ENCODE data around the gene PKIG. TPM values are rescaled to one million over a fixed set of nuclear protein-coding genes. Genes with fewer than 3 reads are reported as not detected.

PKIG gene
- total RNA-seq, 4 donors from 2014 or later, result 67.1 to 250 (median 145) TPM

- peak; percentile 90 to 91 for DNase-seq
- peak overlapping the region; percentile 84 to 86 for H3K27ac ChIP-seq
- H3K36me3 ChIP-seq, result no peaks in the 10 kb centered on the region
- H3K27me3 ChIP-seq, result no peaks in the 10 kb centered on the region
- TF ChIP-seq POLR2A (IDR thresholded peaks at IDR 0.05), result no peak
- TF ChIP-seq, protein P1, sequence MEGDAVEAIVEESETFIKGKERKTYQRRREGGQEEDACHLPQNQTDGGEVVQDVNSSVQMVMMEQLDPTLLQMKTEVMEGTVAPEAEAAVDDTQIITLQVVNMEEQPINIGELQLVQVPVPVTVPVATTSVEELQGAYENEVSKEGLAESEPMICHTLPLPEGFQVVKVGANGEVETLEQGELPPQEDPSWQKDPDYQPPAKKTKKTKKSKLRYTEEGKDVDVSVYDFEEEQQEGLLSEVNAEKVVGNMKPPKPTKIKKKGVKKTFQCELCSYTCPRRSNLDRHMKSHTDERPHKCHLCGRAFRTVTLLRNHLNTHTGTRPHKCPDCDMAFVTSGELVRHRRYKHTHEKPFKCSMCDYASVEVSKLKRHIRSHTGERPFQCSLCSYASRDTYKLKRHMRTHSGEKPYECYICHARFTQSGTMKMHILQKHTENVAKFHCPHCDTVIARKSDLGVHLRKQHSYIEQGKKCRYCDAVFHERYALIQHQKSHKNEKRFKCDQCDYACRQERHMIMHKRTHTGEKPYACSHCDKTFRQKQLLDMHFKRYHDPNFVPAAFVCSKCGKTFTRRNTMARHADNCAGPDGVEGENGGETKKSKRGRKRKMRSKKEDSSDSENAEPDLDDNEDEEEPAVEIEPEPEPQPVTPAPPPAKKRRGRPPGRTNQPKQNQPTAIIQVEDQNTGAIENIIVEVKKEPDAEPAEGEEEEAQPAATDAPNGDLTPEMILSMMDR (IDR thresholded peaks at IDR 0.05), result peak; percentile 98 to 100 (median 99)
- no peaks in the 10 kb centered on the region for H3K9me3 ChIP-seq
- H3K4me1 ChIP-seq, result peaks cover 0 to 6% of the 10 kb centered on the region in 2 donors
- intact Hi-C loops (cut with DNase I; ENCODE audit: low total_unique reads), result loop anchor here (5.0 kb wide), 1 partner anchor 77 kb away; no protein-coding TSS in a partner anchor
- H3K4me3 ChIP-seq, result peak overlapping the region; percentile 14 to 23
These were observed 27.3 kb downstream of the PKIG start for GRCh38 chr20:44609516-44610312.

DNA sequence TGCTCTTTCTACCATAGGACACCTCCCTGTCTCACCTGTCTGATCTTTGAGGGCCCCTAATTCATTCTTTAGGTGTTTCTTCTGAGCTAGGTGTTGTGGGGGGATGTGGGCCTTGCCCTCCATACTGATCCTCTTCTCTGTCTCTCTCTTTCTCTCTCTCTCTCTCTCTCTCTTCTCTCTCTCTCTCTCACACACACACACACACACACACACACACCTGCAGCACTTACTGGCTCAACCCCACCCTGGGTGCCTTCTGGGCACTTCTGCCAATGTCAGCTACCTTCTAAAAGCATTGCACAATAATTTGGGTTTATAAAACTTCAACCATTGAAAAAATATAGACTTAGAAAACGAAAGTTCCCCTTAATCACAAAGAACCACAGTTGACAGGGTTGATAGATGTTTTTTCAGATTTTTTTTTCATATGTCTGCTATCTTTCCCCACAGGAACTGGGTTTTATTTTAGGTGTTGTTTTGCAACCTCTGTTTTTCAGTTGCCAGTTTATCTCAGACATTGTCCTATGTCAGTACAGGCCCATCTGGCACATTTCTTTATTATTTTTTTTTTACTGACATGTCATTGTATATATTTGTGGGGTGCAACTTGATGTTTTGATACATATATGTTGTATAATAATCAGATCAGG, 28.1 kb downstream of the PKIG start:
- intact Hi-C loops (cut with DNase I; ENCODE audit: low total_unique reads), result no loop called here
- peaks cover 0 to 6% of the 10 kb centered on the region in 2 donors for H3K4me1 ChIP-seq
- no peak for TF ChIP-seq POLR2A (IDR thresholded peaks at IDR 0.05)
- TF ChIP-seq, protein P1 (IDR thresholded peaks at IDR 0.05), result no peak

DNA sequence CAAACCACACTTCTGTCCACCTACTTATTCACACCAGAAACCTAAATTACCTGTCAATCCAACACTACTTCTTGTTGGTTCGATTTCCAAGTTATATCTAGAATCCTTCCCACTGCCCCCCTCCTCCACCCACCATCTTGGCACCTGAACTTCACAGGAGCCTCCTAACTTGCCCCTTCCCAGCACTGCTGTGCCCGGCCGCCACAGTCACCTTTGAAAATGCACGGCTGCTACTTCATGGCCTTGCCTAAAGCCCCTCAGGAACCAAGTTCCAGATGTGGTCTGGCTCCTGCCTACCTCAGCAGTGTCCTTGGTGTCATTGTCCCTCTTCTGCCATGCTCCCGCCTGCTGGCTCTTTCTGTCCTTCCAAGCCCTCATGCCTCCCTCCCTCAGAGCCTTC, 31.2 kb downstream of the PKIG start:
- H3K4me1 ChIP-seq, result peaks cover 0 to 6% of the 10 kb centered on the region in 2 donors

More for the DNA sequence above, 28.1 kb downstream of the PKIG start:
- Histone ChIP-seq H3K4me3 (no peak overlapping the region), H3K27ac (peak overlapping the region; percentile 84 to 86), H3K36me3 (no peaks in the 10 kb centered on the region), H3K9me3 (no peaks in the 10 kb centered on the region), H3K27me3 (no peaks in the 10 kb centered on the region)
- no peak for DNase-seq

DNA sequence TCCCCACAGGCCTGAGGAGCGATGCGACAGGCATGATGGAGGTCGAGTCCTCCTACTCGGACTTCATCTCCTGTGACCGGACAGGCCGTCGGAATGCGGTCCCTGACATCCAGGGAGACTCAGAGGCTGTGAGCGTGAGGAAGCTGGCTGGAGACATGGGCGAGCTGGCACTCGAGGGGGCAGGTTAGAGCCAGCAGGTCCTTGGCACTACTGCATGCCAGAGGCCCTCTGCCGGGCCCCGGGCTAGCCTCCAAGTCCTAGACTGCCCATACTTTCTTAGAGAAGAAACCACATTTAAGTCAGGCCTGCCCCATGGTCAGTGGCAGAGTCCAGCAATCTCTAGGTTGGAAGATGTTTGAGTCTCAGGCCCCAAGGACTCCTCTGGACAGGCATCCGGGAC, 32.1 kb downstream of the PKIG start:
- TF ChIP-seq POLR2A (IDR thresholded peaks at IDR 0.05), result no peak
- TF ChIP-seq, protein P1 (IDR thresholded peaks at IDR 0.05), result no peak
- Histone ChIP-seq H3K36me3 (no peaks in the 10 kb centered on the region), H3K9me3 (no peaks in the 10 kb centered on the region), H3K4me1 (peaks cover 0 to 3% of the 10 kb centered on the region in 2 donors), H3K27ac (peak overlapping the region; percentile 51 to 63), H3K27me3 (no peaks in the 10 kb centered on the region), H3K4me3 (no peak overlapping the region)
- intact Hi-C loops (cut with DNase I; ENCODE audit: low total_unique reads), result no loop called here
- DNase-seq, result no peak

More for the DNA sequence above, 31.2 kb downstream of the PKIG start:
- TF ChIP-seq POLR2A (IDR thresholded peaks at IDR 0.05), result no peak
- TF ChIP-seq, protein P1 (IDR thresholded peaks at IDR 0.05), result no peak
- no peak for DNase-seq
- intact Hi-C loops (cut with DNase I; ENCODE audit: low total_unique reads), result no loop called here
- H3K9me3 ChIP-seq, result no peaks in the 10 kb centered on the region
- H3K27ac ChIP-seq, result no peak overlapping the region
- no peaks in the 10 kb centered on the region for H3K27me3 ChIP-seq
- H3K36me3 ChIP-seq, result no peaks in the 10 kb centered on the region
- no peak overlapping the region for H3K4me3 ChIP-seq
